H1 (cell line): ENCODE measurements around the gene LPAR3.

ENCODE experiments used
- ASH2L ChIP-seq: fragments of 200-600, 300-600 bp; sonication (generic); IDR thresholded peaks from one replicate; pipeline ENCODE4 v1.7.1; 2017; ENCODE audit warnings: low read length
- CREB1 ChIP-seq: IDR thresholded peaks from 2 replicates; pipeline ENCODE4 v1.6.1; 2012; ENCODE audit warnings: inconsistent platforms
- GABPA ChIP-seq: IDR thresholded peaks from 2 replicates; pipeline ENCODE4 v1.6.1; 2011; ENCODE audit warnings: mild to moderate bottlenecking, low read length, moderate library complexity, borderline replicate concordance; ENCODE audit not compliant: insufficient read depth
- POLR2A ChIP-seq, 2 experiments: IDR thresholded peaks; 1 replicate in 1 of 2; 2 replicates in 1 of 2; pipeline ENCODE4 v1.6.1; 2011; ENCODE audit warnings: low read depth in 2 of 2, low read length in 2 of 2, mild to moderate bottlenecking in 2 of 2; ENCODE audit errors: control extremely low read depth in 1 of 2
- POLR2AphosphoS5 ChIP-seq: IDR thresholded peaks from 2 replicates; pipeline ENCODE4 v1.6.1; 2011; ENCODE audit warnings: low read depth, low read length
- TEAD4 ChIP-seq: IDR thresholded peaks from 2 replicates; pipeline ENCODE4 v1.6.1; 2012; ENCODE audit warnings: low read depth, low read length, inconsistent platforms, mixed read lengths
- TF ChIP-seq, protein P1 (sequence below), 3 experiments: IDR thresholded peaks; 1 replicate in 2 of 3; 2 replicates in 1 of 3; pipeline versions ENCODE4 v1.5.1 to v1.6.1; 2011; ENCODE audit warnings: low read length in 3 of 3, mild to moderate bottlenecking in 3 of 3, inconsistent platforms in 2 of 3, low read depth in 1 of 3, moderate library complexity in 1 of 3; ENCODE audit not compliant: insufficient read depth in 1 of 3; ENCODE audit errors: control extremely low read depth in 1 of 3
- TF ChIP-seq, protein P2 (sequence below): IDR thresholded peaks from 2 replicates; pipeline ENCODE4 v1.6.1; 2012; ENCODE audit warnings: low read length, inconsistent platforms

DNA sequence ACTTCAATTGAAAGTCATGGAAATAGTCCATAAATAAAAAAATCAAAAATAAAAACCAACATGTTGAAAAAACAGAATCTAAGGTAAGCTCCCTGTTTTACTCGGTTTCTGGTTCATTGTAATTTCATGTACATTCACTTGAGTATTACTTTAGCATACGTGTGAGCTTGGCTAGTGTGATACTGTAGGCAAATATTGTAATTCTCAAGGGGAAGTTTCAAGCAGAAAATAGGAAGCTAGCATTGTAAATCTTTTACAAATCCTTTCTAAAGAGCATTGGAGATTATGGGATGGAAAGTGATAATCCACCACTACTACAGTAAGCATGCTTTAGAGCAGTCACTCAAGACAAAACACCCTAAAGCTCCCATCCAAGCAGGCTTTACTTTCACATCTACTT, 3.3 kb upstream of the LPAR3 start:
- TF ChIP-seq ASH2L = no peak
- no peak for TF ChIP-seq POLR2AphosphoS5
- TF ChIP-seq, protein P1, sequence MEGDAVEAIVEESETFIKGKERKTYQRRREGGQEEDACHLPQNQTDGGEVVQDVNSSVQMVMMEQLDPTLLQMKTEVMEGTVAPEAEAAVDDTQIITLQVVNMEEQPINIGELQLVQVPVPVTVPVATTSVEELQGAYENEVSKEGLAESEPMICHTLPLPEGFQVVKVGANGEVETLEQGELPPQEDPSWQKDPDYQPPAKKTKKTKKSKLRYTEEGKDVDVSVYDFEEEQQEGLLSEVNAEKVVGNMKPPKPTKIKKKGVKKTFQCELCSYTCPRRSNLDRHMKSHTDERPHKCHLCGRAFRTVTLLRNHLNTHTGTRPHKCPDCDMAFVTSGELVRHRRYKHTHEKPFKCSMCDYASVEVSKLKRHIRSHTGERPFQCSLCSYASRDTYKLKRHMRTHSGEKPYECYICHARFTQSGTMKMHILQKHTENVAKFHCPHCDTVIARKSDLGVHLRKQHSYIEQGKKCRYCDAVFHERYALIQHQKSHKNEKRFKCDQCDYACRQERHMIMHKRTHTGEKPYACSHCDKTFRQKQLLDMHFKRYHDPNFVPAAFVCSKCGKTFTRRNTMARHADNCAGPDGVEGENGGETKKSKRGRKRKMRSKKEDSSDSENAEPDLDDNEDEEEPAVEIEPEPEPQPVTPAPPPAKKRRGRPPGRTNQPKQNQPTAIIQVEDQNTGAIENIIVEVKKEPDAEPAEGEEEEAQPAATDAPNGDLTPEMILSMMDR (IDR thresholded peaks at IDR 0.05; ENCODE audit: control extremely low read depth in 1 of 3, insufficient read depth in 1 of 3, low read depth in 1 of 3, low read length in 3 of 3) = no peak
- no peak for TF ChIP-seq CREB1
- no peak for TF ChIP-seq GABPA
- no peak for TF ChIP-seq TEAD4
- TF ChIP-seq, protein P2, sequence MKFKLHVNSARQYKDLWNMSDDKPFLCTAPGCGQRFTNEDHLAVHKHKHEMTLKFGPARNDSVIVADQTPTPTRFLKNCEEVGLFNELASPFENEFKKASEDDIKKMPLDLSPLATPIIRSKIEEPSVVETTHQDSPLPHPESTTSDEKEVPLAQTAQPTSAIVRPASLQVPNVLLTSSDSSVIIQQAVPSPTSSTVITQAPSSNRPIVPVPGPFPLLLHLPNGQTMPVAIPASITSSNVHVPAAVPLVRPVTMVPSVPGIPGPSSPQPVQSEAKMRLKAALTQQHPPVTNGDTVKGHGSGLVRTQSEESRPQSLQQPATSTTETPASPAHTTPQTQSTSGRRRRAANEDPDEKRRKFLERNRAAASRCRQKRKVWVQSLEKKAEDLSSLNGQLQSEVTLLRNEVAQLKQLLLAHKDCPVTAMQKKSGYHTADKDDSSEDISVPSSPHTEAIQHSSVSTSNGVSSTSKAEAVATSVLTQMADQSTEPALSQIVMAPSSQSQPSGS = no peak
- no peak for TF ChIP-seq POLR2A (IDR thresholded peaks at IDR 0.05; ENCODE audit: control extremely low read depth in 1 of 2, low read depth in 2 of 2, low read length in 2 of 2)
